Effector CD8-positive, alpha-beta T cell (primary cell): Measurements from ENCODE around the gene CCNL1.

Experiments used
- DNase-seq: peaks from one replicate; lab custom pipeline; 2025; lab: John Stamatoyannopoulos, UW

The CCNL1 gene

DNA sequence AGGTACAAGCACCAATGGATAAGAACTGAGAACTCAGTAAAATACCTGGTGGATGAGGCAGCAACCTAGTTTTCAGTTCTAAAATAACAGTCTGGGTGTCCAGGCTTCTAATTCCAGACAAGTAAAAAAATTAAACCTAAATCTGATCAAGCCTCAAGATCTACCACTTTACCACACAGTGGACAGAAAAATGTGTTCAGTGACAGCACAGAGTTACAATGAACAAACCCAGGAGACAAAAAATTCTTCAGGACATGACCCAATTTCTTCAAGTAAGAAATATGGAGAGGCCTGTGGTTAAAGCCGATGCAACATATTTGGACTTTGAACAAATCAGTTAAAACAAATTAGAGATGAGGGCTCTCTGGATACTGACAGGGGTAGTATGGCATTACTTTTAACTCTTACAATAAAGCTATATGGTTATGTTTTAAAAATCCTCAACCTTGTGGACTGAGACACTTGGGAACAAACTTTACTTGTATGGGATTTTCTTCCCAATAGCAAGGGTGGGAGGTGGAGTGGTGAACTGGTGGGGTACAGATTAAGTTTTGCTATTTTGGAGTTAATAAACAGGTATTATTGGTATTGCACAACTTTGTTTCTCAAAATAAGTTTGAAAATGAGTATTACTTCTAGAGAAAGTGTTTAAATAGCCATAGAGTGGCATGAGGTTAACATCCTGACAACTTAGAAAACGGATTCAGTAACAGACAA, 14.2 kb downstream of the CCNL1 start:
- DNase-seq, result no peak

DNA sequence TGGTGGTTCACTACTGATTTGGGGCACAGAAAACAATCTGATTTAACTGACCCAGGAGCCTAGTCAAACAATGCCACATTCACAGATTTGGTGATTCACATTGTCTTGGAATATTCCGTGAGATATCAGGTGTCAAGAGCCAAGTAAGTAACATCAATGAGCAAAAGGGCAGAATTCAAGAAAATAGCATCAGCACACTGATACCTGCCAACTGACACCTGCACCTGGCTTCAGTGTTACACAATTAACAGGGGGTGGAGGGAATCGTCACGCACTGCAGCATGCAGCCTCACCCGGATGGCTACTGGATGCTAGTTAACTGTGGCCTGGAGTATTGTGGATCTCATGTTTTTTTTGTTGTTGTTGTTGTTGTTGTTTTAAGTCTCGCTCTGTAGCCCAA, 17.6 kb downstream of the CCNL1 start:
- no peak for DNase-seq

GRCh38 chr3:157139938-157140534, 19.9 kb downstream of the CCNL1 start:
- no peak for DNase-seq

- no peak for DNase-seq
Observed at GRCh38 chr3:157136647-157137387, 23.1 kb downstream of the CCNL1 start.

DNA sequence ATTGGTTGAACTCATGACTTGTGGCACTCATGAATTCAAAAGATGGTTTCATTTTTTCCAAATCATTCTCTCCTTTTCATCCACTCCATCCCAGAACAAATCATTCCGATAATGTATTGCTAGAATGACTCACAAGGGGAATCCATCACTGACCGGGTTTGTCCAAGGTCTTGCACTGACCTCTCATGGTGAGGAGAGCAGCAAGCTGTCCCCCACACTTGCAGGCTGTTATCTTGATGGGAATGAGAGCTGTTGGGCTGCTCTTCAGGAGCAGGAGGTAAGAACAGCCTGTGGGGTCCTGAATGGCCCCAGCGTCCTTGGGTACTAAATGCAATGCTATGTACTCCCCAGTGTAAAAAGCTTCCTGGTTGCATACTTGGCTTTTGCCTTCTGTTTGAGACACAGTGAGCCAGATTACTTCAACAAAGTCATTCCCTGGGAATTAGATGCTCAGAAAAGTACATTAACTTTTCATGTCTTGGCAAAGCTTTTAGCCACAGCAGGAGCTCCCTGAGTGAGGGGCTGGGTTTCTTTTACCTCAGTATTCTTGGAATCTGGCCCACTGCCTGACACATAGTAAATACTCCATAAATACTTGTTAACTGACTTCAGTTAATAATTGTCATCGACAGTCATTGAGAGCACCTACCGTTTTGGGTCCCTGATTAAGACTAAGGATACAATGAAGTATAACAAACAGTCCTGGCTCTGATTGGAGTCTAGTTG, 24.1 kb downstream of the CCNL1 start:
- DNase-seq, result no peak

DNA sequence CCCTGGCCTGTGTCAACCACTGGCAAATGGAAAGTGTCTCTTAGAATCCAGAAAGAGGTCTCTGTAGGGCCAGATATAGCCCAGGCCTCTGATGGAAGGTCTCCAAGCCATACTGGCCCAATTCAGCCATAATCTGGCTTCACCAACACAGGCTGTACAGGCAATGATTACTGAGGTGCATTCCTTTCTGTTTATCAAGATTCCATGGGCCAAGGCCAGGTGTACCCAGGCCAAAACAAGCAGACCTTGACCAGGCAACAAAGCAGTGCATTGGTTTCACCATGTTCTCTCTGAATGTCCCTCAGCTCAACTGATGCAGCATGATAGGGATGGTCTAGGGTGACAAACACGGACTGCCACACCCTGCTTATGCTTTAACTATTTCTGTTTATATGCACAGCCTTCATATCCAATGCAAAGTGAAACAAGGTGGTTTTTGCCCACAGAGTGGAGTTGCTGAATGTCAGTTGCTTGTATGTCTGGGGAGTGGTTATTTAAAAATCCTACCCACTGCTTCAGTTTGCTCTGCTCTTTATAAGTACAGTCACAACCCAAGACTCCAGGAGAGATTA, 25.2 kb downstream of the CCNL1 start:
- DNase-seq, result no peak

- no peak for DNase-seq
Observed at GRCh38 chr3:157133434-157134320, 26.3 kb downstream of the CCNL1 start.

DNA sequence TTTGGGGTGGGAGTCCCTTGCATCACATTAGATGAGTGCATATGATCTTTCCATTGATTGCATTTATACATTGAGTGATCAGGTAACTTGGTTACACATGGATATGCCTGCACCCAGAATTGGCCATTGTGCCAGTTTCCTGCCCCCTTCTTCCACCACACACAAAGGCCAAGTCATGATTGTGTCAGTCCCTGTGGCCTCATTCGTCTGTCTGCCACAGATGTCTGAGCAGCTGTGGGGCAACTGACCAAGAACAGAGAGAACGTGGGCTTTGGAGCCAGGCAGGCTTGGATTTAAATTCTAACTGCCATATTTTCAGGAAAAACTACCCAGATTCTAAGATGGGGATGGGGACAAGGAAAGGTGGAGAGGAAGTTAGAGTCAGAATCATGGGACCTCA, 27.0 kb downstream of the CCNL1 start:
- DNase-seq, result no peak

DNA sequence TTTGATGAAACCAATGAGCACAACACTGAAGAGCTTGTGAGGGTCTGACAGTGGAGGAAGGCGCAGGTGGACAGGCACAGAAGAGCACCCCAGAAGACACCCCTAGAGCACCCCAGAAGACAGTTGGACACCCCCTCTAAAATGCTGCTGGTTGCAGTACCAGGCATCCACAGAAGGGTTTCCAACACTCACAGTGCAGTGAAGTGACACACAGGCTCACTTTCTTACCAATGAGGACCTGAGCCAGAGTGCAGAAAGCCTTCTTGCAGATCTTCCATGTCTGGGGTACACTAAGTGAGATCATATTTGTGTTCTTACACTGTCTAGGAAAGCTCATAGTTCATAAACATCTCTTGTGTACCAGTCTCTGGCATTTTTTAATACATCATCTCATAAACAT, 27.6 kb downstream of the CCNL1 start:
- no peak for DNase-seq

DNA sequence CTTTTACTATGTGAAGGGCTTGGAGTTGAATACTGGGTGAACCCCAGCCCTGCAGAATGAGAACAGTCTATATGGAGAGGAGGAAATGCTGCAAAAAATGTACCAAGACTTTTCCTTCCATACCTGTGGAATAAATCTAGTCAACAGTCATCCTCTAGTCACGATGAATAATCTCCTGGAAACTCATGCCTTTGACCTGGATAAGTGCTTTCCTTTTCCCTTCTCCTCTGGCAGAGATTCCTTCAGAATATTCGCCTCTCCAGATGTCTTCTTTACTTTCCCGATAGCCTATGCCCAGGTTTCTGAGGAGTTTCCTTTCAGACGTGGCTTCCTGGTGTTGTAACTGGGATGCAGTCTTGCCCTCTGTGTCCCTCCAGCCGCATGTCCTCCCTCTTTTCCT, 28.1 kb downstream of the CCNL1 start:
- no peak for DNase-seq

DNA sequence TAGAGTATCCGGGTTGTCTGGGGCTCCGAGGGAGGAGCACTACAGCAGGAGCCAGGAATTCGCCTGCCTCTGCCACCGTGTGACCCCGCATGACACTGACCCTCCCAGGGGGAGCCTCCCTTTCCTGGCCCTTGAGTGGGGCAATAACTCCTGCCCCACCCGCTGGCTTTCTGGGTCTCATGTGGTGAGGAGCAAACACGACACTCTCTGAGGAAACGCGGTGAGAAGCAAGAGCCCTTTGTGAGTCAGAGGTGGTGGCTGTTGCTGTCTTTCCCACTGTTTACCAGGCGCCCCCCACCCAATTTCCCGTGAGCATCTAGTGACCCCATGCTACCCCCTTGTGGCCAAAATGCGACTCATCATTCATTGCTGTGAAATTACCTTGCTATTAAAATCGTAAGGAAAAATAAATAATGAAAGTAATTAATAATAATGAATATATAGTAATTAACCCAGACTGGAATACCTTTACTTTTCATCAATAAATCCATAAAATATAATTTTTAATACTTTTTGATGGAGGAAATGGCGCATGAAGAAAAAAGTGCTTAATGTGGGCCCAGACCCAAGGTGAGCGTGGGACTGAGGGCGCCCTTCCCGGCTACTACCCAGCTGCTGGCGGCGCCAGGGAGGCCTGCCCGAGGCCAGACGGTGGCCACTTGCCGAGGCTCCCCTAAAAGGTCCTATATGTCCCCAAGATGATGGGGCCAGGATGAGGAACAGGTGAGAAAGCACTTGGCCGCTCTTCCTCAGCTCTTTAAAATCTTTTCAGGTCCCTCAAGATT, 29.3 kb downstream of the CCNL1 start:
- peak; percentile 61 for DNase-seq

DNA sequence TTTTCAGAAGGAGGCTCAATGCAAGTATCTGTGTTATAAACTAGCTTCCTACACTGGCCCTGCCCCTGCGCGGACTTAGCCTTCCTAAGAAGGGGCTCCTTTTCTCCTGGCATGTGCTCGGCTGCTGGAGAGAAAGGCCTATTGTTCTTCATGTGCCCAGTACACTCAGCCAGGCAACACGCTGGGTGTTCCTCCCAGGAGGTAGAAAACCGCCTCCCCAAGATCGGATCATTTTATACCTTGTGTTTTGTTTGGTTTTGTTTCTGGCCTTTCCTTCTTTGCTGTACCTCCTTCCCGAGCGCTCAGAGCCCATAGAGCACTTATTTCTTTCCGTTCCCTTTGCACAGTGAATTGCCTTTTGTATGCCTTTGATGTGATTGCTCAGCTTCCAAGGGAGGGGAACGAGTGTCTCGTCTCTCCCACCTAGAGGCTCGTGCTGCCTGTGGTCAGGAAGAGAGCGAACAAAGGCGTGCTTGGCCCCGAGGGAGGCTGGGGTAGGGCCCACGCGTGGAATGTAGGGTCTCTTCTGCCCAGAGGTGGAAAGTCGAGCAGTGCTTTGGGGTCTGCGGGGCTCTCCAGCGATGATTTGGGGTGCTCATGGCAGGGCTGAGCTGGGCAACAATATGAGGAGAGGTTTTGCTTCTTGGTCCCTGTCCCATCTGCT, 30.0 kb downstream of the CCNL1 start:
- peak; percentile 10 for DNase-seq

GRCh38 chr3:157128771-157129681, 30.9 kb downstream of the CCNL1 start:
- DNase-seq, result no peak

- peak; percentile 43 for DNase-seq
Observed at GRCh38 chr3:157127831-157128767, 31.8 kb downstream of the CCNL1 start.

GRCh38 chr3:157127268-157127667, 32.7 kb downstream of the CCNL1 start:
- no peak for DNase-seq

DNA sequence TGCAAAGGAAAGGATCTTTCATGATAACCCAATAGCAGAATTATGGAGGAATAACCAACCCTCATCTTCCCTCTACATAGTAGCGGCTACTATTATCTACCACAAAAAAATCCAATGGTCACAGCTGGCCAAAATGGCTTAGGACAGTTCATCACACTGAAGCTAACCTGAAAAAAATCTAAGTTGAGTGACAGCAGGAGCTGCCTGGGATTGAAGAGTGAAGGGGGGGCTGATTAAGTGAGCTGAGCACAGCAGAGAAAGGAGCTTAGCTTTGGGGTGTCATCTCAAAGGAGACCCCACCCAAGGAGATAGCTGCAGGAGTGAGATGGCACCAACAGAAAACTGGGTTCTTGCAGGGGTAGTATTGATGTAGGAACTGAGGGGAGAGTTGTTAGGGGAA, 33.6 kb downstream of the CCNL1 start:
- DNase-seq, result no peak

DNA sequence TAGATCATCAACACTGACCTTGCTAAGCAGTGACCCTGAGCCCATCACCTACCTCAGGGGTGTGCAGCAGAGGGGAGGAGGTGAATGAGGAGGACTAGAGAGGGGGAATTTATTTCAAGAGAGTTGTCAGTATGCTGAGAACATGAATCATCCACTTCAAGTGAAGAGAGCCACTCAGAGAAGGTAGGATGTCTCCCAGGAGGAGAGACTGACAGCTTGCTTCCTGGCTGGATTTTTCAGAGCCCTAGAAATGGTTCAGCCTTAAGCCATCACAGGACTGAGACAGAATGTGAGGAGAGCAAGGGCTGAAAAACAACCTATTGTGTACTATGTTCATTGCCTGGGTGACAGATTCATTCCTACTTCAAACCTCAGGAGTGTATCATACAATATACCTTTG, 34.8 kb downstream of the CCNL1 start:
- no peak for DNase-seq

GRCh38 chr3:157123621-157124020, 36.3 kb downstream of the CCNL1 start:
- no peak for DNase-seq
